Testis (tissue), 2 donors: ENCODE data around the gene U2SURP.

Experiments
- POLR2A ChIP-seq: fragments of 450-650 bp; IDR thresholded peaks from one replicate; pipeline ENCODE4 v1.6.1; 2017; ENCODE audit warnings: antibody characterized with exemption, mild to moderate bottlenecking, moderate library complexity
- TF ChIP-seq, protein P1 (sequence below), 3 experiments: fragments of 450-650 bp in 2 of 3; fragments of 200-600 bp in 1 of 3; sonication (generic) in 1 of 3; IDR thresholded peaks; one replicate each; pipeline ENCODE4 v1.5.1; 2016 to 2019; ENCODE audit warnings: antibody characterized with exemption in 3 of 3, mild to moderate bottlenecking in 2 of 3, moderate library complexity in 1 of 3

- TF ChIP-seq, protein P1, sequence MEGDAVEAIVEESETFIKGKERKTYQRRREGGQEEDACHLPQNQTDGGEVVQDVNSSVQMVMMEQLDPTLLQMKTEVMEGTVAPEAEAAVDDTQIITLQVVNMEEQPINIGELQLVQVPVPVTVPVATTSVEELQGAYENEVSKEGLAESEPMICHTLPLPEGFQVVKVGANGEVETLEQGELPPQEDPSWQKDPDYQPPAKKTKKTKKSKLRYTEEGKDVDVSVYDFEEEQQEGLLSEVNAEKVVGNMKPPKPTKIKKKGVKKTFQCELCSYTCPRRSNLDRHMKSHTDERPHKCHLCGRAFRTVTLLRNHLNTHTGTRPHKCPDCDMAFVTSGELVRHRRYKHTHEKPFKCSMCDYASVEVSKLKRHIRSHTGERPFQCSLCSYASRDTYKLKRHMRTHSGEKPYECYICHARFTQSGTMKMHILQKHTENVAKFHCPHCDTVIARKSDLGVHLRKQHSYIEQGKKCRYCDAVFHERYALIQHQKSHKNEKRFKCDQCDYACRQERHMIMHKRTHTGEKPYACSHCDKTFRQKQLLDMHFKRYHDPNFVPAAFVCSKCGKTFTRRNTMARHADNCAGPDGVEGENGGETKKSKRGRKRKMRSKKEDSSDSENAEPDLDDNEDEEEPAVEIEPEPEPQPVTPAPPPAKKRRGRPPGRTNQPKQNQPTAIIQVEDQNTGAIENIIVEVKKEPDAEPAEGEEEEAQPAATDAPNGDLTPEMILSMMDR (IDR thresholded peaks at IDR 0.05), result no peak
- no peak for TF ChIP-seq POLR2A
Measured at GRCh38 chr3:143004823-143005222, 3.5 kb downstream of the U2SURP start.
